OCI-LY7 (cell line): Measurements from ENCODE around the gene COL2A1.

Experiments used
- EZH2phosphoT487 ChIP-seq: fragments of 200-600 bp; sonication (generic); IDR thresholded peaks from 2 replicates; pipeline ENCODE4 v1.6.1; 2018; ENCODE audit warnings: low read depth, borderline replicate concordance, mild to moderate bottlenecking, mixed run types, antibody characterized with exemption, low read length, moderate library complexity, mixed read lengths
- TF ChIP-seq, protein P1 (sequence below): fragments of 200-600 bp; sonication (generic); conservative IDR thresholded peaks from 2 replicates; pipeline ENCODE4 v1.5.1; 2014; ENCODE audit warnings: mild to moderate bottlenecking, antibody characterized with exemption, low read length, moderate library complexity, mixed read lengths

DNA sequence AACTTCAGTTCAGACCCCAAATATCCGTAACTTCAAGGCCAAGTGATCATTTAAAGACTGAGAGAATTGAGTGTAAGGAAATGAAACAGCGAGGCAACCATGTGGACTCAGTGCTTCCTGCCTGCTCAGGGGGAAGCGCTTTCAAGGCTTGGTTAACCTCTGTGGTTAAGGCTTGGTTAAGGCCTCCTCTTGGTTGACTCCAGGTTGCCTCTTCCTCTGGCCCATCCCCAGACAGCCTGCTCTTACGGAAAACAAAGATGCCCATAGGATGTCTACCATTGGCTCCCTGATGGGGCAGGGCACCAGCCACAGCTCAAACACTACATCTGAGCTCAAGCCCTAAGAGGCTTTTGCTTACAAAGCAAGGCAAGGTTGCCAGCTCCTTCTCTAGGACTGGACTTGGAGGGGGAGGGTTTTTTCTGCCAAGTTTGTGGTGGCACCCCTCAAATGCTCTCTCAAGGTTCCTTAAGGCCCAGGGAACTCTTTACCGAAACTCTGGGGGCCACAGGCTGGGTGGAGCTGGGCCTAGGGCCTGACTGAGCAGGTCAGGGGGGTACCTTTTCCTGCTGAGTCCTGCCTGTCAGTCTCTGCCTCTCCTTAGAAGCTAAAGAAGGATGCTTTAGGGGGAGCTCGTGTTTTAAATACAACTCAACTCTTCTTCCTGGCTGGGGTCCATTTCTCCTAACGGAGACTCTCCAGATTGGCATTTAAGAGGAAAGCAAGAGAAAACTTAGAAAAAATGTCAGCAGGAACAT lies 13.7 kb downstream of the COL2A1 start:
- TF ChIP-seq, protein P1, sequence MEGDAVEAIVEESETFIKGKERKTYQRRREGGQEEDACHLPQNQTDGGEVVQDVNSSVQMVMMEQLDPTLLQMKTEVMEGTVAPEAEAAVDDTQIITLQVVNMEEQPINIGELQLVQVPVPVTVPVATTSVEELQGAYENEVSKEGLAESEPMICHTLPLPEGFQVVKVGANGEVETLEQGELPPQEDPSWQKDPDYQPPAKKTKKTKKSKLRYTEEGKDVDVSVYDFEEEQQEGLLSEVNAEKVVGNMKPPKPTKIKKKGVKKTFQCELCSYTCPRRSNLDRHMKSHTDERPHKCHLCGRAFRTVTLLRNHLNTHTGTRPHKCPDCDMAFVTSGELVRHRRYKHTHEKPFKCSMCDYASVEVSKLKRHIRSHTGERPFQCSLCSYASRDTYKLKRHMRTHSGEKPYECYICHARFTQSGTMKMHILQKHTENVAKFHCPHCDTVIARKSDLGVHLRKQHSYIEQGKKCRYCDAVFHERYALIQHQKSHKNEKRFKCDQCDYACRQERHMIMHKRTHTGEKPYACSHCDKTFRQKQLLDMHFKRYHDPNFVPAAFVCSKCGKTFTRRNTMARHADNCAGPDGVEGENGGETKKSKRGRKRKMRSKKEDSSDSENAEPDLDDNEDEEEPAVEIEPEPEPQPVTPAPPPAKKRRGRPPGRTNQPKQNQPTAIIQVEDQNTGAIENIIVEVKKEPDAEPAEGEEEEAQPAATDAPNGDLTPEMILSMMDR = no peak
- TF ChIP-seq EZH2phosphoT487 = no peak
